ENCODE measurements around the gene SRPK2.
"Not testable (repeated sequence)": the region's sequence is repeated elsewhere in the genome, so short reads cannot be mapped to it uniquely, and the experiment has no call there.

SRPK2 gene

DNA sequence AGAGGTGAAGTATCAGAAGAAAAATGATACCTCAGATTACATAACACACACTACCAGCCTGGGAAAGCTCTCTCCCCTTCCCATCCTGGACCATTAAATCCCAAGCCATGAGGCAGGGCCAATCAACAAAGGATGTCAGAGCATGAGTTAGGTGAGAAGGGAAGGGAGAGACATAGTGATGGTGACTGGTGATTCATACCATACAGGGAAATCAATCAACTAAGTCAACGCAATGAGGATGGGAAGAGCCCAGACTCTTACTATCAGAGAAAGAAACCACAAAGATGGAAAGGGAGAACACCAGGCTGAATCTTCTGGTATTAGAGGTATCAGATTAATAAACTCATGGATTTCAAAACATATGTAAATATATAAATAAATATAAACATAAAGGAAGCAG lies 189.3 kb downstream of the SRPK2 start:
- in situ Hi-C loops (cut with HindIII; ENCODE audit: low sequenced_read_pairs): no loop called here
- no peak for DNase-seq (ENCODE audit: low read depth, low spot score)
- TF ChIP-seq, protein P1, sequence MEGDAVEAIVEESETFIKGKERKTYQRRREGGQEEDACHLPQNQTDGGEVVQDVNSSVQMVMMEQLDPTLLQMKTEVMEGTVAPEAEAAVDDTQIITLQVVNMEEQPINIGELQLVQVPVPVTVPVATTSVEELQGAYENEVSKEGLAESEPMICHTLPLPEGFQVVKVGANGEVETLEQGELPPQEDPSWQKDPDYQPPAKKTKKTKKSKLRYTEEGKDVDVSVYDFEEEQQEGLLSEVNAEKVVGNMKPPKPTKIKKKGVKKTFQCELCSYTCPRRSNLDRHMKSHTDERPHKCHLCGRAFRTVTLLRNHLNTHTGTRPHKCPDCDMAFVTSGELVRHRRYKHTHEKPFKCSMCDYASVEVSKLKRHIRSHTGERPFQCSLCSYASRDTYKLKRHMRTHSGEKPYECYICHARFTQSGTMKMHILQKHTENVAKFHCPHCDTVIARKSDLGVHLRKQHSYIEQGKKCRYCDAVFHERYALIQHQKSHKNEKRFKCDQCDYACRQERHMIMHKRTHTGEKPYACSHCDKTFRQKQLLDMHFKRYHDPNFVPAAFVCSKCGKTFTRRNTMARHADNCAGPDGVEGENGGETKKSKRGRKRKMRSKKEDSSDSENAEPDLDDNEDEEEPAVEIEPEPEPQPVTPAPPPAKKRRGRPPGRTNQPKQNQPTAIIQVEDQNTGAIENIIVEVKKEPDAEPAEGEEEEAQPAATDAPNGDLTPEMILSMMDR (IDR thresholded peaks at IDR 0.05; ENCODE audit: low read depth, low read length): no peak
- no peak overlapping the region for H3K4me3 ChIP-seq (ENCODE audit: low read depth, low read length)

DNA sequence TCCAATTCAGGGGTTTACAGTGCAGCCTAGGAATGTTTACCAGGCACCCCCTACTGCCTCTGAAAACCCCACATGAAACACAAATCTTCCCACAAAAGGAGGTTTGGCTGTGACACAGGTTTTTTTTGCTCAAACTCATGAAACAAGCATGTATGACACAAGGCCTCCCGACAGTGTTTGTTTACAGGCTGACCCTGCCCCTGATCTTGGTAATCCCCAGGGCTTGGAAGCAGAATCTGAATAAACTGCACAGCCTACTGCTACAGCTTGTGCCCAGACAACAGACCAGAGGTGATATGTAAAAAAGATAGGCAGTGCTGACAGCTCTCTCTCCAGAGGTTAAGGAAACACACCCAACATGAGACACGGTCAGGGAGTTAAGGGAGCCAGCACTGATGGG lies 190.5 kb downstream of the SRPK2 start:
- peak; percentile 94 for DNase-seq (ENCODE audit: low read depth, low spot score)
- in situ Hi-C loops (cut with HindIII; ENCODE audit: low sequenced_read_pairs): no loop called here
- TF ChIP-seq, protein P1 (IDR thresholded peaks at IDR 0.05; ENCODE audit: low read depth, low read length): no peak
- H3K4me3 ChIP-seq (ENCODE audit: low read depth, low read length): no peak overlapping the region

DNA sequence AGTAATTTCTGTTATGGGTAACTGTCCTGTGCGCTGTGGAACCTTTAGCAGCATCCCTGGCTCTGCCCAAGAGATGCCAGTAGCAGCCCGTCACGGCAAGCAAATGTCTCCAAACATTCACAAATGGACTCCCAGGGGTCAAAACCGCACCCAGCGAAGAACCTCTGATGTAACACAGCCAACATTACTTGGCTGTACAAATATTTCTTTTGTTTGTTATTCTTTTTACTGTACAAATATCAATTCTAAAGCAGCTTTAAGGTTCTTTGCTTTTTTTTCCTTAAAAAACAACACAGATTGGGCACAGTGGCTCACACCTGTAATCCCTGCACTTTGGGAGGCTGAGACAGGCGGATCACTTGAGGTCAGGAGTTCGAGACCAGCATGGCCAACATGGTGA lies 192.2 kb downstream of the SRPK2 start:
- DNase-seq (ENCODE audit: low read depth, low spot score): peak; percentile 54
- in situ Hi-C loops (cut with HindIII; ENCODE audit: low sequenced_read_pairs): no loop called here
- H3K4me3 ChIP-seq (ENCODE audit: low read depth, low read length): no peak overlapping the region
- TF ChIP-seq, protein P1 (IDR thresholded peaks at IDR 0.05; ENCODE audit: low read depth, low read length): no peak

DNA sequence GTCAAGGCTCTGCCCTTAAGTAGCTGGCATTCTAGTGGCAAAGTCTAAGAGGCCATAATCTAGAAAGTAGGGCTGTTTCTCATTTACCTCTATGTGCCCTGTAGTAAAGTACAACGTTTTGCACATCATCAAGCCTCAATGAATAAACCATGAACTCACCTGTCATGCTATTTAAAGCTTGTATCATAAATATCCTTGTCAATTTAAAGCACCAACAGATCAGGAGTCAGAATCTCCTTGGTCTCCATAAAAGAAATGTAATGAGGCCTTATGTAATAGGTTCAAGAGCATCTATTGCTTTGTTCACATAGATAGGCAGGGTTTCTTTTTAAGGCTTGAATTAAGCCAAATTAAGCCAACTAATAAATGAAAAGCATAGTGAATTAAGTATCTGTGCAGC lies 192.8 kb downstream of the SRPK2 start:
- in situ Hi-C loops (cut with HindIII; ENCODE audit: low sequenced_read_pairs): no loop called here
- no peak overlapping the region for H3K4me3 ChIP-seq (ENCODE audit: low read depth, low read length)
- TF ChIP-seq, protein P1 (IDR thresholded peaks at IDR 0.05; ENCODE audit: low read depth, low read length): no peak
- DNase-seq (ENCODE audit: low read depth, low spot score): no peak

DNA sequence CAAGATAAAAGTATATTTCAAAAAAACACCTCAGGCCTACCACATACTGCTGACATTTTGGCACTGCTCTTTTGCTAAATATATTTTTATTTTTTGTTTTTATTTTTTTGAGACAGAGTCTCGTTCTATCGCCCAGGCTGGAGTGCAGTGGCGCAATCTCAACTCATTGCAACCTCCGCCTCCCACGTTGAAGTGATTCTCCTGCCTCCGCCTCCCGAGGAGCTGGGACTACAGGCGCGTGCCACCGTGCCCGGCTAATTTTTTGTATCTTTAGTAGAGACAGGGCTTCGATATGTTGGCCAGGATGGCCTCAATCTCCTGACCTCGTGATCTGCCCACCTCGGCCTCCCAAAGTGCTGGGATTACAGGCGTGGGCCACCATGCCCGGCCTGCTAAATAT lies 193.8 kb downstream of the SRPK2 start:
- DNase-seq (ENCODE audit: low read depth, low spot score); H3K4me3 ChIP-seq (ENCODE audit: low read depth, low read length): not testable (repeated sequence)

DNA sequence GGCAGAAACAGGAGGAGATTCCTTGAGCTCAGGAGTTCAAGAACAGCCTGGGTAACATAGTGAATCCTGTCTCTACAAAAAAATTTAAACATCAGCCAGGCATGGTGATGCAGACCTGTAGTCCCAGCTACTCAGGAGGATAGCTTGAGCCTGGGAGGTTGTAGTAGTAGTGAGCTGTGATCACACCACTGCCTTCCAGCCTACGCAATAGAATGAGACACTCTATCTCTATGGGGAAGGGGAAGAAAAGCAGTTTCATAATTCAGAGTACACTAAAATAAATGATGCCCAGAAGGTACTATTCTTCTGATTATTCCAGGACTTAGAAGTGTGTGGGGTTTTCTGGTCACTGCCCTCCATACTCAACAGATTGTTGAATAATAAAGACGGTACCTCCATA lies 197.4 kb downstream of the SRPK2 start:
- H3K4me3 ChIP-seq (ENCODE audit: low read depth, low read length): no peak overlapping the region
- TF ChIP-seq, protein P1 (IDR thresholded peaks at IDR 0.05; ENCODE audit: low read depth, low read length): no peak
- DNase-seq (ENCODE audit: low read depth, low spot score): no peak
- in situ Hi-C loops (cut with HindIII; ENCODE audit: low sequenced_read_pairs): no loop called here

More for the DNA sequence above, 193.8 kb downstream of the SRPK2 start:
- in situ Hi-C loops (cut with HindIII; ENCODE audit: low sequenced_read_pairs): not testable (repeated sequence)

DNA sequence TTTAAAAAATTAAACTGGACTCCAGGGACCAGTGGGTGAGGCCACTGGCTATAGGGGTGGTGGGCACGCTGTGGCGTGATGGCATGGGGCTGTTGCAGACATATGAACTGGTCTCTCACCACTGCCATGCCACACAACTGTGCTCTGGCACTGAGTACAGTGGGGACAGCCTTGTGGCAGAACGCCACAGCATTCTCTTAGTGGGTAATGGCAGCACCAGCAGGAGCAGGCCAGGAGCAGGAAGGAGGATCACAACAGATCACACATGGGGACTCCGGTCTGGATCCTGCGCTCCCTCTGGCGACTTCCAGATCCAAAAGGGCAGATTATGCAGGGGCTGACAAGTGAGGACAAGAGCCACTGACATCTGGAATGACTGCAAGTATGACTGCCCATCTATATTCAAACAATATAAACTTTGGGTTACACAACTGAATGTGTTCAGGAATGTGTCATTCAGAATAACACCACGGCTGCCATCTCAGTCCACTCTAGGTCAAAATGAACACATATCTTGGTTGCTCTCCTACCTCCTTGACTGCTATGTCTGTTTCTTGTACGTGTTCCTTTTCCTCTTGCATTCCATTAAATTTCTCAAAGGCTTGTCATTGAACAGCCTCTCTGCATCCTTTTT lies 198.7 kb downstream of the SRPK2 start:
- no peak overlapping the region for H3K4me3 ChIP-seq (ENCODE audit: low read depth, low read length)
- TF ChIP-seq, protein P1 (IDR thresholded peaks at IDR 0.05; ENCODE audit: low read depth, low read length): no peak
- no peak for DNase-seq (ENCODE audit: low read depth, low spot score)
- in situ Hi-C loops (cut with HindIII; ENCODE audit: low sequenced_read_pairs): no loop called here
